Measurements from ENCODE around the gene CAD. TPM values are rescaled to one million over a fixed set of nuclear protein-coding genes. Genes with fewer than 3 reads are reported as not detected.

The CAD gene
- total RNA-seq, 2 donors from 2014 or later, result 11.1 to 49.1 TPM

DNA sequence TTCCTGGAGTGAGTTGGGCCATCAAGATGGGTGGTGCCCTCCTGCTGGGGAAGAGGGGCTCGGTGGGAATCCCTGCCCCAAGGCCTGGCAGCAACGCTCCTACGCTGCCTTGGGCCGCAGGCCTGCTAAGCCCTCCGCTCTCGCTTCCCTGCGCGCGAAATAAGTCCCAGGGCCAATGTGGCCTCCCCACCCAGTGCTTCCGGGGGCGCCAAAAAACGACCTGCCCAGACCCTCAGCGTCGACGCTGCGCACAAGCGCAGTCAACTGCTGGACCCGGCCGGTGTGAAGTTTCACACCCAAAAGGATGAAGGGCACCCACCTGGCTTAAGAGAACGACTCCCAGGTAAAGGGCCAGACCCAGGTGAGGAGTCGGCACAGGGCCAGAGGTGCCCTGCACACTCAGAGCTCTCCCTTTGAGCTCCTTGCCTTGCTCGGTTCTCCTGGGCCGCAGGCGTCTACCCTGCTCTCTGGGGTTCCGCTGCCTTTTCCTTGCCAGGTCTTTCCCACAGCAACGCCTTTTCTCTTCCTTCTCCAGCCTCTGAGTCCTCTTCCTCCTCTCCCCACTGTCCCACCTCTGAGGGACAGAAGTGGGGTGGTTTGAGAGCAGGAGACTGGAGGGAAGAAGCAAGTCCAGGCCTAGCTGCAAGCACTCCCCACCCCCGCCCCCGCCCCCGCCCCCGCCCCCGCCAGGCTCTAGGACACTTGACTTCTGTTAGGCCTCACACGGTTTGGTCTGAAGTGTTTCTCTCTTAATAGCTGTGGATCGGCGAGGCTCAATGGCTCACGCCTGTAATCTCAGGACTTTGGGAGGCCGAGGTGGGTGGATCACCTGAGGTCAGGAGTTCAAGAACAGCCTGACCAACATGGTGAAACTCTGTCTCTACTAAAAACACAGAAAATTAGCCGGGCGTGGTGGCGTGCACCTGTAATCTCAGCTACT, 58.3 kb downstream of the CAD start, which contains the start of gene DNAJC5G:
Gene DNAJC5G (plus strand): TSS at position 223 of the 940 bp plus-strand sequence. CDS start 1,296 bp downstream, outside the sequence.
- Histone ChIP-seq H3K9me3 (no peaks in the 10 kb centered on the region), H3K4me3 (no peak within 1 kb of the TSS), H3K9ac (ENCODE audit: low read depth in 2 of 2, low read length in 2 of 2) (no peak within 1 kb of the TSS), H3K27me3 (no peaks in the 10 kb centered on the region), H3K4me1 (no peaks in the 10 kb centered on the region), H3K27ac (no peak within 1 kb of the TSS), H3K36me3 (no peaks in the 10 kb centered on the region)
- intact Hi-C loops (cut with DNase I), result no loop called here
- no peak for DNase-seq
- TF ChIP-seq, protein P1, sequence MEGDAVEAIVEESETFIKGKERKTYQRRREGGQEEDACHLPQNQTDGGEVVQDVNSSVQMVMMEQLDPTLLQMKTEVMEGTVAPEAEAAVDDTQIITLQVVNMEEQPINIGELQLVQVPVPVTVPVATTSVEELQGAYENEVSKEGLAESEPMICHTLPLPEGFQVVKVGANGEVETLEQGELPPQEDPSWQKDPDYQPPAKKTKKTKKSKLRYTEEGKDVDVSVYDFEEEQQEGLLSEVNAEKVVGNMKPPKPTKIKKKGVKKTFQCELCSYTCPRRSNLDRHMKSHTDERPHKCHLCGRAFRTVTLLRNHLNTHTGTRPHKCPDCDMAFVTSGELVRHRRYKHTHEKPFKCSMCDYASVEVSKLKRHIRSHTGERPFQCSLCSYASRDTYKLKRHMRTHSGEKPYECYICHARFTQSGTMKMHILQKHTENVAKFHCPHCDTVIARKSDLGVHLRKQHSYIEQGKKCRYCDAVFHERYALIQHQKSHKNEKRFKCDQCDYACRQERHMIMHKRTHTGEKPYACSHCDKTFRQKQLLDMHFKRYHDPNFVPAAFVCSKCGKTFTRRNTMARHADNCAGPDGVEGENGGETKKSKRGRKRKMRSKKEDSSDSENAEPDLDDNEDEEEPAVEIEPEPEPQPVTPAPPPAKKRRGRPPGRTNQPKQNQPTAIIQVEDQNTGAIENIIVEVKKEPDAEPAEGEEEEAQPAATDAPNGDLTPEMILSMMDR (IDR thresholded peaks at IDR 0.05), result no peak

DNA sequence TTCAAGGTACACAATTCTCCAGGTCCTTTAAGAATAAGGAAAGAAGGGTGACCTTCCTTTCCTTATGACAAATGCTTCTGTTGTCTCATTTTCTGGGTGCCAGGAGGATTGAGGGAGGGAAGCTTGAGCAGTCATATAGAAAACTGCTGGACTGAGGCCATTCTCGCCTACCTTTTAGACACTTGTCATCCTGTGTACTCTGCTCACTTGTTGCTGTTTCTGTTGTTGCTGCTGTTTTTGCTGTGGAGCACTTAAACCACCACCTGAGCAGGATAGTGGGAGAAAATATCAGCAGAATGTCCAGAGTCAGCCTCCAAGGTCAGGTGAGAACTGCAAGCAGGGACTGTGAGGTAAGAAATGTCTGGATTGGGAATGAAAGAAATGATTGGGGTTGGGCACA, 60.8 kb downstream of the CAD start:
- TF ChIP-seq, protein P1 (IDR thresholded peaks at IDR 0.05), result no peak
- no peak for DNase-seq
- no peaks in the 10 kb centered on the region for H3K9me3 ChIP-seq
- H3K27me3 ChIP-seq, result no peaks in the 10 kb centered on the region
- intact Hi-C loops (cut with DNase I), result no loop called here
- no peak overlapping the region for H3K9ac ChIP-seq (ENCODE audit: low read depth in 2 of 2, low read length in 2 of 2)
- no peak overlapping the region for H3K27ac ChIP-seq
- no peak overlapping the region for H3K4me3 ChIP-seq
- no peaks in the 10 kb centered on the region for H3K36me3 ChIP-seq
- H3K4me1 ChIP-seq, result no peaks in the 10 kb centered on the region

DNA sequence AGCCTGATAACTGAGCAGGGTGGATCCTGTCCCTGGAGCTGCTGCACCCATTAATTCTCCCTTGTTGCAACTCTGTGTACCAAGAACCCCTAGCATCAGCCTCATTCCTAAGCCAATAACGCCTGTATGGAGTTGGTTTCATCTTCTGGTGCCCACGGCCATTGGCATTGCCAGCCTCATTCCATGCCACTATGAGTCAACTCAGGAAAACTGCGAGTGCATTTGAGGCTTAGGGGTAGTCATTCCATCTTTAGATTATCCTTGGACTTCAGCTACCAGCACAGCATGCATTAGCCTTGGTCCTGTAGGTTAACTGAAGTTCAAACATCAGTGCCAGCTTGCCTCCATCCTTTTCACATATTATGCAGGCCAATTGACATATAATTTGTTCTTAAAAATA, 63.7 kb downstream of the CAD start:
- no peaks in the 10 kb centered on the region for H3K4me1 ChIP-seq
- no peak overlapping the region for H3K4me3 ChIP-seq
- H3K9ac ChIP-seq (ENCODE audit: low read depth in 2 of 2, low read length in 2 of 2), result no peak overlapping the region
- no peak overlapping the region for H3K27ac ChIP-seq
- TF ChIP-seq, protein P1 (IDR thresholded peaks at IDR 0.05), result no peak
- H3K27me3 ChIP-seq, result no peaks in the 10 kb centered on the region
- no peak for DNase-seq
- intact Hi-C loops (cut with DNase I), result loop anchor here (2.0 to 10.0 kb wide), 2 partner anchors 182 to 316 kb away; no protein-coding TSS in a partner anchor
- H3K36me3 ChIP-seq, result no peaks in the 10 kb centered on the region
- no peaks in the 10 kb centered on the region for H3K9me3 ChIP-seq

- TF ChIP-seq, protein P1 (IDR thresholded peaks at IDR 0.05), result no peak
- Histone ChIP-seq H3K9me3 (no peaks in the 10 kb centered on the region), H3K4me1 (no peaks in the 10 kb centered on the region), H3K27me3 (no peaks in the 10 kb centered on the region), H3K4me3 (no peak overlapping the region), H3K9ac (ENCODE audit: low read depth in 2 of 2, low read length in 2 of 2) (no peak overlapping the region), H3K36me3 (no peaks in the 10 kb centered on the region), H3K27ac (no peak overlapping the region)
- DNase-seq, result no peak
- intact Hi-C loops (cut with DNase I), result loop anchor here (2.0 to 10.0 kb wide), 2 partner anchors 183 to 317 kb away; no protein-coding TSS in a partner anchor
Observed at GRCh38 chr2:27281442-27281841, 64.3 kb downstream of the CAD start.

DNA sequence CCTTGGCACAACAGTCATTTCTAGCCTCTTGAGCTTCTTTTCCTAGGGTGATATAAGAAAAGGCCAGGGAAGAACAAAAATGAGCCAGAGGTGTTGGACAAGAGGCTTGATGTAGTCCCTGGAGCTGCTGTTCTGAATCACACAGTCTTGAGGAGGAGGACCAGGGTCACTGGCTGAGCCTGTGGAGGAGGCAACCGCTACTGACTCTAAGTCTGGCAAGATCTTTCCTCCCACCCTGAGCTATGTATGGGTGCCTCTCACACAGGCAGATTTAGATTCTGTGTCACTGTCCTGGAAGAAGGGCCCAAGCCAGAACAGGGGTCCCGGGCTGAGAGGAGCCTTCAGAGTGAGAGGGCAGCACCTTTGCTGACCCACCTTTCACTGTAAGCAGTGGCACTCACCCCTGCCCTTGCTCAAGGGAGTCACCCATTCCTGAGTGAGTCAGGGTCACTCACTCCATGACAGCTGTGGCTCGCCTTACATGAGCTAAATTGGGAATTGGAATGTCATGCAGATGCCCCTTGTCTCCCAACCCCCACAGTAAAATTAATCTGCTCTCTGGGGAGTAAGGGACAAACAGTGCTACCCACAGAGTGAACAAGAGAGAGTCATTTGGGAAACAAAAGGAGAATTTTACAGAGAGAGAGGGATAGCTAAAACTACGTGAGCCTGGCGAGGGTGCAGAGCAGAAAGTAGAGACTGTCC, 64.8 kb downstream of the CAD start, which contains the start of gene TRIM54:
Gene TRIM54 (plus strand): TSS at position 575 of the 705 bp plus-strand sequence. CDS start 303 bp downstream, outside the sequence.
- no peaks in the 10 kb centered on the region for H3K36me3 ChIP-seq
- intact Hi-C loops (cut with DNase I), result loop anchor here (2.0 to 10.0 kb wide), 2 partner anchors 183 to 317 kb away; no protein-coding TSS in a partner anchor
- H3K9me3 ChIP-seq, result no peaks in the 10 kb centered on the region
- no peak for DNase-seq
- H3K27ac ChIP-seq, result no peak within 1 kb of the TSS
- no peak within 1 kb of the TSS for H3K4me3 ChIP-seq
- no peak within 1 kb of the TSS for H3K9ac ChIP-seq (ENCODE audit: low read depth in 2 of 2, low read length in 2 of 2)
- H3K27me3 ChIP-seq, result no peaks in the 10 kb centered on the region
- no peaks in the 10 kb centered on the region for H3K4me1 ChIP-seq
- TF ChIP-seq, protein P1 (IDR thresholded peaks at IDR 0.05), result no peak

Data from colonic mucosa (tissue), 4 donors.